Gastroesophageal sphincter (tissue), 3 donors: ENCODE data around the gene ZNF25.

ENCODE experiments used
- EP300 ChIP-seq: sonication (generic); formaldehyde crosslinking; IDR thresholded peaks from one replicate; pipeline ENCODE4 v1.6.1; 2017; ENCODE audit warnings: antibody characterized with exemption, mild to moderate bottlenecking
- POLR2A ChIP-seq, 2 donors: fragments of 450-650 bp; IDR thresholded peaks; one replicate each; pipeline ENCODE4 v1.6.1; 2017; ENCODE audit warnings: antibody characterized with exemption in 2 of 2, mild to moderate bottlenecking in 2 of 2, moderate library complexity in 1 of 2
- POLR2AphosphoS5 ChIP-seq: sonication (generic); formaldehyde crosslinking; IDR thresholded peaks from one replicate; pipeline ENCODE4 v1.6.1; 2017; ENCODE audit warnings: antibody characterized with exemption
- TF ChIP-seq, protein P1 (sequence below), 4 experiments: fragments of 200-600 bp in 2 of 4; fragments of 450-650 bp in 2 of 4; sonication (generic) in 1 of 4; IDR thresholded peaks; one replicate each; pipeline ENCODE4 v1.5.1; 2017 to 2019; ENCODE audit warnings: antibody characterized with exemption in 4 of 4, mild to moderate bottlenecking in 2 of 4, moderate library complexity in 2 of 4

- TF ChIP-seq, protein P1, sequence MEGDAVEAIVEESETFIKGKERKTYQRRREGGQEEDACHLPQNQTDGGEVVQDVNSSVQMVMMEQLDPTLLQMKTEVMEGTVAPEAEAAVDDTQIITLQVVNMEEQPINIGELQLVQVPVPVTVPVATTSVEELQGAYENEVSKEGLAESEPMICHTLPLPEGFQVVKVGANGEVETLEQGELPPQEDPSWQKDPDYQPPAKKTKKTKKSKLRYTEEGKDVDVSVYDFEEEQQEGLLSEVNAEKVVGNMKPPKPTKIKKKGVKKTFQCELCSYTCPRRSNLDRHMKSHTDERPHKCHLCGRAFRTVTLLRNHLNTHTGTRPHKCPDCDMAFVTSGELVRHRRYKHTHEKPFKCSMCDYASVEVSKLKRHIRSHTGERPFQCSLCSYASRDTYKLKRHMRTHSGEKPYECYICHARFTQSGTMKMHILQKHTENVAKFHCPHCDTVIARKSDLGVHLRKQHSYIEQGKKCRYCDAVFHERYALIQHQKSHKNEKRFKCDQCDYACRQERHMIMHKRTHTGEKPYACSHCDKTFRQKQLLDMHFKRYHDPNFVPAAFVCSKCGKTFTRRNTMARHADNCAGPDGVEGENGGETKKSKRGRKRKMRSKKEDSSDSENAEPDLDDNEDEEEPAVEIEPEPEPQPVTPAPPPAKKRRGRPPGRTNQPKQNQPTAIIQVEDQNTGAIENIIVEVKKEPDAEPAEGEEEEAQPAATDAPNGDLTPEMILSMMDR (IDR thresholded peaks at IDR 0.05): no peak
- TF ChIP-seq POLR2A (IDR thresholded peaks at IDR 0.05): no peak
- TF ChIP-seq POLR2AphosphoS5: no peak
- no peak for TF ChIP-seq EP300
Measured at GRCh38 chr10:37948210-37948609, 28.2 kb downstream of the ZNF25 start.
